ENCODE results near the gene TMED8. TPM values are rescaled to one million over a fixed set of nuclear protein-coding genes. Genes with fewer than 3 reads are reported as not detected.
"Not testable (repeated sequence)": the region's sequence is repeated elsewhere in the genome, so short reads cannot be mapped to it uniquely, and the experiment has no call there.

Gene TMED8
- total RNA-seq, 1 donor from 2014 or later: 14.4 TPM

DNA sequence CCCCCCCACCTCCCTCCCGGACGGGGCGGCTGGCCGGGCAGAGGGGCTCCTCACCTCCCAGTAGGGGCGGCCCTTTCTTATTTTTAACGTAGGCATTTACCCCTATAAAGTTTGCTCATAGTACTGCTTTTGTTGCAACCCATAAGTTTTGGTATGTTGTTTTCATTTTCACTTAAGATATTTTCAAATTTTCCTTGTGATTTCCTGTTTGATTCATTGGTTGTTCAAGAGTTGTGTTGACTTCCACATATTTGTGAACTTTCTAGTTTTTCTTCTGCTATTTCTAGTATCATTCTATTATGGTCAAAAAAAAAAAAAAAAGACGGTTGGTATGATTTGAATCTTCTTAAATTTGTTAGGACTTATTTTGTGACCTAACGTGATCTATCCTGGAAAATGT lies 39.9 kb upstream of the TMED8 start:
- no peak for DNase-seq (ENCODE audit: low spot score in 2 of 2, unreplicated experiment in 2 of 2)
- H3K4me1 Mint-ChIP-seq: no peaks in the 10 kb centered on the region
- TF ChIP-seq, protein P1, sequence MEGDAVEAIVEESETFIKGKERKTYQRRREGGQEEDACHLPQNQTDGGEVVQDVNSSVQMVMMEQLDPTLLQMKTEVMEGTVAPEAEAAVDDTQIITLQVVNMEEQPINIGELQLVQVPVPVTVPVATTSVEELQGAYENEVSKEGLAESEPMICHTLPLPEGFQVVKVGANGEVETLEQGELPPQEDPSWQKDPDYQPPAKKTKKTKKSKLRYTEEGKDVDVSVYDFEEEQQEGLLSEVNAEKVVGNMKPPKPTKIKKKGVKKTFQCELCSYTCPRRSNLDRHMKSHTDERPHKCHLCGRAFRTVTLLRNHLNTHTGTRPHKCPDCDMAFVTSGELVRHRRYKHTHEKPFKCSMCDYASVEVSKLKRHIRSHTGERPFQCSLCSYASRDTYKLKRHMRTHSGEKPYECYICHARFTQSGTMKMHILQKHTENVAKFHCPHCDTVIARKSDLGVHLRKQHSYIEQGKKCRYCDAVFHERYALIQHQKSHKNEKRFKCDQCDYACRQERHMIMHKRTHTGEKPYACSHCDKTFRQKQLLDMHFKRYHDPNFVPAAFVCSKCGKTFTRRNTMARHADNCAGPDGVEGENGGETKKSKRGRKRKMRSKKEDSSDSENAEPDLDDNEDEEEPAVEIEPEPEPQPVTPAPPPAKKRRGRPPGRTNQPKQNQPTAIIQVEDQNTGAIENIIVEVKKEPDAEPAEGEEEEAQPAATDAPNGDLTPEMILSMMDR (IDR thresholded peaks at IDR 0.05; ENCODE audit: unreplicated experiment): no peak
- no peak overlapping the region for H3K27ac Mint-ChIP-seq
- no peaks in the 10 kb centered on the region for H3K27me3 Mint-ChIP-seq (ENCODE audit: low read depth)
- H3K9me3 Mint-ChIP-seq: peaks cover 28% of the 10 kb centered on the region
- no peak overlapping the region for H3K4me3 Mint-ChIP-seq
- peaks cover 26% of the 10 kb centered on the region for H3K36me3 Mint-ChIP-seq

DNA sequence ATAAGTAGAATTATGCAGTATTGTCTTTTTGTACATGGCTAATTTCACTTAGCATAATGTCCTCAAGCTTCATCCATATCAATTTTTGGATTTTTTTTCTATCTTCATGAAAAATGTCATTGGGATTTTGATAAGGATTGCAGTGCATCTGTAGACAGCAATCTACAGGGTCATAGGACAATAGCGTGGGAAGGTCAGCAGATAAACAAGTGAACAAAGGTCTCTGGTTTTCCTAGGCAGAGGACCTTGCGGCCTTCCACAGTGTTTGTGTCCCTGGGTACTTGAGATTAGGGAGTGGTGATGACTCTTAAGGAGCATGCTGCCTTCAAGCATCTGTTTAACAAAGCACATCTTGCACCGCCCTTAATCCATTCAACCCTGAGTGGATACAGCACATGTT lies 39.2 kb upstream of the TMED8 start:
- H3K4me1 Mint-ChIP-seq; H3K27ac Mint-ChIP-seq; DNase-seq (ENCODE audit: low spot score in 2 of 2, unreplicated experiment in 2 of 2); H3K4me3 Mint-ChIP-seq; H3K27me3 Mint-ChIP-seq (ENCODE audit: low read depth): not testable (repeated sequence)
- Mint-ChIP-seq H3K9me3 (peaks cover 28% of the 10 kb centered on the region), H3K36me3 (peaks cover 19% of the 10 kb centered on the region)

DNA sequence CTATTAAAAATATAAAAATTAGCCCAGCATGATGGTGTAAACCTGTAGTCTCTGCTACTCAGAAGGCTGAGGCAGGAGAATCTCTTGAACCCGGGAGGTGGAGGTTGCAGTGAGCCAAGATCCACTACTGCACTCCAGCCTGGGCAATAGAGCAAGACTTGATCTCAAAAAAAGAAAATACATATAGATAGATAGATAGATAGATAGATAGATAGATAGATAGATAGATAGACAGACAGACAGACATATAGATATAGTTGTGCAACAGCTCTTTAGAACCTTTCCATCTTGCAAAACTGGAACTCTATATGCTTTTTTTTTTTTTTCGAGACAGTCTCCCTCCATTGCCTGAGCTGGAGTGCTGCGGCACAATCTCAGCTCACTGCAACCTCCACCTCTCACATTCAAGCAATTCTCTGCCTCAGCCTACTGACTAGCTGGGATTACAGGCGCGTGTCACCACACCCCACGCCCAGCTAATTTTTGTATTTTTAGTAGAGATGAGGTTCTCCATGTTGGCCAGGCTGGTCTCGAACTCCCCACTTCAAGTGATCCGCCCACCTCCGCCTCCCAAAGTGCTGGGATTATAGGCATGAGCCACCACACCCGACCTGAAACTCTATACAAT lies 38.6 kb upstream of the TMED8 start:
- DNase-seq (ENCODE audit: low spot score in 2 of 2, unreplicated experiment in 2 of 2); H3K4me1 Mint-ChIP-seq; H3K27ac Mint-ChIP-seq; H3K4me3 Mint-ChIP-seq; H3K27me3 Mint-ChIP-seq (ENCODE audit: low read depth): not testable (repeated sequence)
- Mint-ChIP-seq H3K9me3 (peaks cover 25% of the 10 kb centered on the region), H3K36me3 (peaks cover 15% of the 10 kb centered on the region)

DNA sequence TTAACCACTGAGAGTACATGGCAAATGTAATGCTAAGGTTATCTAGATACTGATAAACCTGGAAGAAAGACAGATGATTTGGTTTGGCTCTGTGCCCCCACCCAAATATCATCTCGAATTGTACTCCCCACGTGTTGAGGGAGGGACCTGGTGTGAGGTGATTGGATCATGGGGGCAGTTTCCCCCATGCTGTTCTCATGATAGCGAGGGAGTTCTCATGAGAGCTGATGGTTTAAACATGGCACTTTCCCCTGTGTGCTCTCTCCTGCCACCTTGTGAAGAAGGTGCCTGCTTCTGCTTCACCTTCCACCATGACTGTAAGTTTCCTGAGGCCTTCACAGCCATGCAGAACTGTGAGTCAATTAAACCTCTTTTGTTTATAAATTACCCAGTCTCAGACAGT lies 32.2 kb upstream of the TMED8 start:
- H3K4me3 Mint-ChIP-seq: no peak overlapping the region
- H3K27ac Mint-ChIP-seq: no peak overlapping the region
- H3K36me3 Mint-ChIP-seq: no peaks in the 10 kb centered on the region
- no peak for DNase-seq (ENCODE audit: low spot score in 2 of 2, unreplicated experiment in 2 of 2)
- no peaks in the 10 kb centered on the region for H3K9me3 Mint-ChIP-seq
- peaks cover 13% of the 10 kb centered on the region for H3K4me1 Mint-ChIP-seq
- no peaks in the 10 kb centered on the region for H3K27me3 Mint-ChIP-seq (ENCODE audit: low read depth)
- TF ChIP-seq, protein P1 (IDR thresholded peaks at IDR 0.05; ENCODE audit: unreplicated experiment): no peak

DNA sequence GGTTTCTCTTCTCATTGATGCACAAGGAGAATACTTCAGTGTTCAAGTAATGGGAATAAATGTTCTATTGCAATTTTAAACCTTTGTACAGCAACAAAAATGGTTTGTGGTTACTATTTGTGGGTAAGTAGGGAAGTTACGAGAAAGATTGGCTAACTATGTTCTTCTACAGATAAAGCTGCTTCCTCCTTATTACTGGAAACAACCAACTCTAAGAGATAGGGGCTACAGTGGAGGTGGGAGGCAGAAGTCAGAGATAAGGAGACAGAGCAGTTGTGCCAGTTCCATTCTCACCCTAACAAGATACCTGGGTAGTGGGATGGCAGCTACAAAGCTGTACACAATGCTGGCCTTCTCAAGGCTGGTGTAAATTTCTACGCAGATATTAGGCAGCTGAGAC lies 30.3 kb upstream of the TMED8 start:
- H3K36me3 Mint-ChIP-seq: no peaks in the 10 kb centered on the region
- TF ChIP-seq, protein P1 (IDR thresholded peaks at IDR 0.05; ENCODE audit: unreplicated experiment): no peak
- DNase-seq (ENCODE audit: low spot score in 2 of 2, unreplicated experiment in 2 of 2): no peak
- no peak overlapping the region for H3K27ac Mint-ChIP-seq
- H3K9me3 Mint-ChIP-seq: no peaks in the 10 kb centered on the region
- H3K27me3 Mint-ChIP-seq (ENCODE audit: low read depth): no peaks in the 10 kb centered on the region
- no peak overlapping the region for H3K4me3 Mint-ChIP-seq
- H3K4me1 Mint-ChIP-seq: peaks cover 13% of the 10 kb centered on the region

DNA sequence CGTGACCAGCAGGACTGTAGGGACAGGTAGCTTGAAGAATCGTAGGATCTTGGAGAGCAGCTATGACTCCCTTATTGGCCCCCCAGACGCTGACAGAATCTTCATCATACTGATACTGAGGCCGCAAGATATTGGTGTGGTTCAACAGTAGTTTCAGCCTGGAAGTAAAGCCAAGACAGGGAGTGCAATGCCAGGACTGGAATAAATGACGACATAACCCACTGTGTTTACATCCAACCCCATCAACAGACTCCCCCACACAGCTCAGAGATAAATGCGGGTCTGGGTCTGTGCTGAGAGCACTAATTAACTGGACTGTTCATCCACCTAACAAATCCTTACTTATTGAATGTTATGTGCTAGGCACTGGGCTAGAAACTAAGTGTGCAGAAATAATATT lies 29.8 kb upstream of the TMED8 start:
- H3K27ac Mint-ChIP-seq: no peak overlapping the region
- no peaks in the 10 kb centered on the region for H3K36me3 Mint-ChIP-seq
- no peak overlapping the region for H3K4me3 Mint-ChIP-seq
- H3K9me3 Mint-ChIP-seq: no peaks in the 10 kb centered on the region
- H3K4me1 Mint-ChIP-seq: peaks cover 13% of the 10 kb centered on the region
- H3K27me3 Mint-ChIP-seq (ENCODE audit: low read depth): no peaks in the 10 kb centered on the region
- DNase-seq (ENCODE audit: low spot score in 2 of 2, unreplicated experiment in 2 of 2): no peak
- TF ChIP-seq, protein P1 (IDR thresholded peaks at IDR 0.05; ENCODE audit: unreplicated experiment): no peak

DNA sequence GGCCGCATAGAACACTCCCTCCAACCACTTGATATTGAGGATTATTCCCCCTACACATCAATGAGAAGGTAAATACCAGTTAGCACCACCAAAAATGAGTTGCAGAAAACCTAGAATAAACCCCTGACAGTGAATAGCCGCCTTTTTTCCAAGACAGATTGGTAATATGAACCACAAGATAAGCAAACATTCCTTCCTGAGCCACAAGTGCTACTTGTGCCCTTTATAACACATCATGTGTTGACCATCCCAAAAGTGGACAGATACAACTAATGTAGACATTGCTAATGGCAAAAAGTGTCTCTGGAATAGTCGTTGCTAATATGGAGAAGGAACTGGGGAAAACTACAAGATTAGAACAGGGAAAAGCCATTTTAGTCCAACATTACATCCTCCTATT lies 29.2 kb upstream of the TMED8 start:
- Mint-ChIP-seq H3K36me3 (no peaks in the 10 kb centered on the region), H3K27ac (no peak overlapping the region), H3K4me3 (no peak overlapping the region), H3K27me3 (ENCODE audit: low read depth) (no peaks in the 10 kb centered on the region), H3K4me1 (peaks cover 13% of the 10 kb centered on the region), H3K9me3 (no peaks in the 10 kb centered on the region)
- no peak for DNase-seq (ENCODE audit: low spot score in 2 of 2, unreplicated experiment in 2 of 2)
- TF ChIP-seq, protein P1 (IDR thresholded peaks at IDR 0.05; ENCODE audit: unreplicated experiment): no peak

Data from mesothelial cell of epicardium (in vitro differentiated cells).